Neural cell (in vitro differentiated cells): ENCODE results near the gene SUMO1. TPM values are rescaled to one million over a fixed set of nuclear protein-coding genes. Genes with fewer than 3 reads are reported as not detected.

Experiments
- H2AFZ ChIP-seq: fragments of 200-600, 300-800 bp; sonication (generic), shearing (Covaris generic); 2 replicates; pipeline ENCODE4 v1.6.0; 2014; ENCODE audit warnings: low read depth, mild to moderate bottlenecking, antibody characterized with exemption, low read length, moderate library complexity
- H3F3A ChIP-seq: fragments of 200-600 bp; shearing (Covaris generic); 2 replicates; pipeline ENCODE4 v1.6.1; 2016; ENCODE audit warnings: mild to moderate bottlenecking, moderate library complexity, mixed read lengths, antibody characterized with exemption, low read length; ENCODE audit not compliant: insufficient read depth, poor library complexity, severe bottlenecking
- H3K27ac ChIP-seq: fragments of 200-600, 300-800 bp; sonication (generic), shearing (Covaris generic); 2 replicates; pipeline ENCODE4 v1.5.1; 2014; ENCODE audit warnings: mild to moderate bottlenecking, low read length, moderate library complexity
- H3K27me3 ChIP-seq: fragments of 300-800, 200-600 bp; sonication (generic), shearing (Covaris generic); 2 replicates; pipeline ENCODE4 v1.6.0; 2014; ENCODE audit warnings: mild to moderate bottlenecking, low read depth, low read length, moderate library complexity; ENCODE audit not compliant: insufficient read depth
- H3K36me3 ChIP-seq: fragments of 300-800, 200-600 bp; sonication (generic), shearing (Covaris generic); 2 replicates; pipeline ENCODE4 v1.5.1; 2014; ENCODE audit warnings: mild to moderate bottlenecking, antibody characterized with exemption, low read length, moderate library complexity; ENCODE audit not compliant: insufficient read depth
- H3K4me2 ChIP-seq: fragments of 300-800, 200-600 bp; sonication (generic), shearing (Covaris generic); 2 replicates; pipeline ENCODE4 v1.6.0; 2014; ENCODE audit warnings: mild to moderate bottlenecking, low read length
- H3K4me3 ChIP-seq: fragments of 300-800, 200-600 bp; sonication (generic), shearing (Covaris generic); 2 replicates; pipeline ENCODE4 v1.5.1; 2014; ENCODE audit warnings: mild to moderate bottlenecking, low read length, moderate library complexity
- H3K79me2 ChIP-seq: fragments of 200-600 bp; shearing (Covaris generic); replicated peaks from 2 replicates; pipeline ENCODE4 v1.6.0; 2014; ENCODE audit warnings: mild to moderate bottlenecking, low read length, moderate library complexity; ENCODE audit not compliant: insufficient read depth
- H3K9ac ChIP-seq: fragments of 300-800, 200-600 bp; sonication (generic), shearing (Covaris generic); 2 replicates; pipeline ENCODE4 v1.6.1; 2016; ENCODE audit warnings: mild to moderate bottlenecking, low read length, mixed read lengths
- H3K9me2 ChIP-seq: fragments of 200-600 bp; shearing (Covaris generic); 2 replicates; pipeline ENCODE4 v1.6.1; 2016; ENCODE audit warnings: mild to moderate bottlenecking, low read length, mixed read lengths; ENCODE audit not compliant: insufficient read depth
- H3K9me3 ChIP-seq: fragments of 200-600, 300-800 bp; sonication (generic), shearing (Covaris generic); 2 replicates; pipeline ENCODE4 v1.6.1; 2016; ENCODE audit warnings: mild to moderate bottlenecking, mixed run types, low read length, moderate library complexity, mixed read lengths
- H4K20me1 ChIP-seq: fragments of 200-600 bp; shearing (Covaris generic); 2 replicates; pipeline ENCODE4 v1.6.1; 2016; ENCODE audit warnings: mild to moderate bottlenecking, mixed run types; ENCODE audit not compliant: insufficient read depth
- CTCF ChIP-seq: fragments of 450-650 bp; IDR thresholded peaks from 2 replicates; pipeline ENCODE4 v1.5.1; 2014; ENCODE audit warnings: antibody characterized with exemption, mild to moderate bottlenecking, moderate library complexity; ENCODE audit not compliant: poor library complexity, severe bottlenecking
- EP300 ChIP-seq: fragments of 450-650 bp; conservative IDR thresholded peaks from 2 replicates; pipeline ENCODE4 v1.6.1; 2014; ENCODE audit warnings: antibody characterized with exemption, mild to moderate bottlenecking, moderate library complexity; ENCODE audit not compliant: poor library complexity, severe bottlenecking
- EZH2 ChIP-seq: fragments of 200-600, 300-800 bp; shearing (Covaris generic), sonication (generic); IDR thresholded peaks from 2 replicates; pipeline ENCODE4 v1.6.1; 2014; ENCODE audit warnings: antibody characterized with exemption, low read length, borderline replicate concordance, mild to moderate bottlenecking; ENCODE audit not compliant: insufficient read depth, poor library complexity, severe bottlenecking
- MXI1 ChIP-seq: fragments of 450-650 bp; conservative IDR thresholded peaks from 2 replicates; pipeline ENCODE4 v1.6.1; 2014; ENCODE audit warnings: antibody characterized with exemption, mild to moderate bottlenecking; ENCODE audit not compliant: poor library complexity, severe bottlenecking
- POLR2AphosphoS5 ChIP-seq: IDR thresholded peaks from 2 replicates; pipeline ENCODE4 v1.6.1; 2012
- RAD21 ChIP-seq: fragments of 450-650 bp; conservative IDR thresholded peaks from 2 replicates; pipeline ENCODE4 v1.6.1; 2014; ENCODE audit warnings: antibody characterized with exemption, mild to moderate bottlenecking, moderate library complexity
- REST ChIP-seq: IDR thresholded peaks from 2 replicates; pipeline ENCODE4 v1.6.1; 2012; ENCODE audit warnings: borderline replicate concordance
- SMC3 ChIP-seq: fragments of 450-650 bp; conservative IDR thresholded peaks from 2 replicates; pipeline ENCODE4 v1.6.1; 2014; ENCODE audit warnings: antibody characterized with exemption, mild to moderate bottlenecking, moderate library complexity; ENCODE audit not compliant: poor library complexity
- TAF1 ChIP-seq: IDR thresholded peaks from 2 replicates; pipeline ENCODE4 v1.6.1; 2012; ENCODE audit warnings: low read depth
- polyA plus RNA-seq: library from polyadenylated mRNA; depleted of rRNA; stranded (reverse); fragments of >200 nt; gene quantifications from 2 replicates; pipeline ENCODE4 v1.2.3, GENCODE V29; 2014

Gene SUMO1
- polyA plus RNA-seq, 1 donor from 2014 or later = 365 TPM

- H3K27me3 ChIP-seq = peaks cover 12% of the 10 kb centered on the region
- H3K79me2 ChIP-seq = no peaks in the 10 kb centered on the region
- H3K4me3 ChIP-seq = no peak overlapping the region
- no peak overlapping the region for H3K4me2 ChIP-seq
- H3K27ac ChIP-seq = no peak overlapping the region
- TF ChIP-seq TAF1 (no peak), MXI1 (no peak), REST (no peak), POLR2AphosphoS5 (no peak)
- H2AFZ ChIP-seq = no peak overlapping the region
- H3K36me3 ChIP-seq = no peaks in the 10 kb centered on the region
- H3K9me2 ChIP-seq = no peaks in the 10 kb centered on the region
- H4K20me1 ChIP-seq = no peaks in the 10 kb centered on the region
- H3K9ac ChIP-seq = no peak overlapping the region
- no peaks in the 10 kb centered on the region for H3K9me3 ChIP-seq
- no peaks in the 10 kb centered on the region for H3F3A ChIP-seq
Observed at GRCh38 chr2:202165945-202166344, 72.5 kb downstream of the SUMO1 start.

GRCh38 chr2:202165208-202165607, 73.2 kb downstream of the SUMO1 start:
- no peak for TF ChIP-seq REST
- no peak for TF ChIP-seq SMC3
- no peak for TF ChIP-seq POLR2AphosphoS5
- TF ChIP-seq TAF1 = no peak
- TF ChIP-seq MXI1 = no peak
- Histone ChIP-seq H3K4me3 (no peak overlapping the region), H3F3A (no peaks in the 10 kb centered on the region), H3K27me3 (peaks cover 5% of the 10 kb centered on the region), H3K27ac (no peak overlapping the region), H3K4me2 (no peak overlapping the region), H3K9ac (no peak overlapping the region), H3K36me3 (no peaks in the 10 kb centered on the region), H3K9me2 (no peaks in the 10 kb centered on the region), H3K79me2 (no peaks in the 10 kb centered on the region), H4K20me1 (no peaks in the 10 kb centered on the region), H3K9me3 (no peaks in the 10 kb centered on the region), H2AFZ (no peak overlapping the region)

GRCh38 chr2:202164411-202164810, 74.0 kb downstream of the SUMO1 start:
- Histone ChIP-seq H2AFZ (no peak overlapping the region), H3K27ac (no peak overlapping the region), H3K9me3 (no peaks in the 10 kb centered on the region), H3K79me2 (no peaks in the 10 kb centered on the region), H3K36me3 (no peaks in the 10 kb centered on the region), H3K4me3 (no peak overlapping the region), H3K9ac (no peak overlapping the region), H3K4me2 (no peak overlapping the region), H3F3A (no peaks in the 10 kb centered on the region), H3K27me3 (peaks cover 4% of the 10 kb centered on the region), H4K20me1 (no peaks in the 10 kb centered on the region), H3K9me2 (no peaks in the 10 kb centered on the region)
- TF ChIP-seq SMC3 (no peak), REST (no peak), POLR2AphosphoS5 (no peak), TAF1 (no peak), EZH2 (no peak), CTCF (no peak), EP300 (no peak), MXI1 (no peak), RAD21 (no peak)
